Activated naive CD8-positive, alpha-beta T cell treated with anti-CD3 and anti-CD28 coated beads, Interleukin-2, amount 50 U/mL, for 16 hours (primary cell): ENCODE results near the gene SLC9C2.

ENCODE experiments used
- DNase-seq: peaks from one replicate; pipeline ENCODE4 v3.0.0-alpha.2; 2020; ENCODE audit warnings: low read depth, low spot score

The SLC9C2 gene

DNA sequence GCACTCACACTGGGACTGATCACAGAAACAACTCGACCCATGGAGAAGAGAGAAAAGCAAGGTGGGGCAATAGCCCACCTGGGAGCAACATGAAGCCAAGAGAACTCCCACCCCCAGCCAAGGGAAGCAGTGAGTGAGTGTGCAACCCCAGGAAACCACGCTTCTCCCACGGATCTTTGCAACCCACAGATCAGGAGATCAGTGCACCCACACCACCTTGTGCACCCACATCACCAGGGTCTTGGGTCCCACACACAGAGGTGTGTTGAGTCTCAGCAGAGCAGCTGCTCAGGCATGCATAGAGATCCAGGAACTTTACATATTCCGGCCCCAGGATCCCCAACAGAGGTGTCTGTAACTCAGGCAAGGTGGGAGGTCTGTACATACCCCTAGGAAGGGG is 143.0 kb downstream of the SLC9C2 start:
- DNase-seq = no peak

DNA sequence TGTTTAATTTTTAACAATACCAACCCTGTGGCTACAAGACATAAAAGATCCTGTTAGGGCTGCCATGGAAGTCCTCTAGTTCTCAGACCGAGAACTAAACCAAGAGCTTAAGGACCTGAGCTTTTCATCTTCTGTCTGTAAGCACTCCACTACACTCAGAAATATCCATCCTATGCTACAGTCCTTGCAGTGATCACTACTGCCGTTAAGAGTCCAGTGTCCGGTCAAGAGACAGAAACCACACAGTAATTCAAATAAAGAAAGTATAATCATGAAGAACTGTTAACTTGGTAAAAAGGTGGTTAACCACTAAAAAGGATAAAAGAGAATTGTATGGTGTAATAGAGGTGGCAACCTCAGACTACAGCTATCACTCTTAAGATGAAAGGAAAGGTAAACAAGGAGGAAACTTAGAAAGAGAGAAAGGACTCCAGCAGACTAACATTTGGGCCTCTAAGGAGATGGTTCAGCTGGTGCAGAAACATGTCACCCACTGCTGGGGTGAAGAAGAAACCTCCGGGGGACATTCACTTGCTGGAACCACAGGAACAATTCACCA is 147.8 kb downstream of the SLC9C2 start:
- no peak for DNase-seq

DNA sequence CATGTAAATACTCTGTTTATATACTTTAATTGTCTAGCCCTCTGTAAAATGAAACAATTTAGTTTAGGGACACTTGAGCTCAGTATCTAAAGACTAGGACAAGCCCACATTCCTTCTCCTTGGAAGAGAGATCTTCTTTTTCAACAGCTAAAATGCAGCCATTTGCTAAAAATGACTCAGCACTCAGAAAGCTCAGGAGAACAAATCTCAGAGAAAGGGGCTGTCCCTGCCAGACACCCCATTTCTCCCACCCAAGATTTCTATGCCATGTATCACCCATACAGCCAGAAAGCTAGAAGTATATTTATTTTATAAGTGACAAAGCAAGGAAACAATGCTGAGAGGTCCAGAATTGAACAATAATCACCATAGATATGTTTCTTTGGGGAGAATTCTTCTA is 148.9 kb downstream of the SLC9C2 start:
- DNase-seq = no peak

DNA sequence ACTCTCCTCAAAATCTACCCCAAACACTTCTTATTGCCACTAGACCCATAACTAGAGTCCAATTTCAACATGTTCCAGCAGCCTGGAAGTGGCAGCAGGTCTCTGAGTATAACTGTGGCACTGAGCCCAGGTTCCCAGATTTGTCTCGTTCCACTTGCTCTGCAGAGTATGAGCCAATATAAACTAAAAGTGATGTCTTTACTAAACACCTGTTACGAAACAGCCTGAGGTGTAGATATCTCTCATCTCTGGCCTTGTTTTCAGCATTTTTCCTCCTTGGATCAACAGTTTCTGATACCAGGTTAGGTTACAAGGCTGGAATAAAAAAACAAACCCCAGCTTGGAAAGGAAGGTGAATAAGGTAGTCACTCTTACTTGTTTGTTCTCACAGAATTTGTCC is 150.9 kb downstream of the SLC9C2 start:
- no peak for DNase-seq
